Naive thymus-derived CD4-positive, alpha-beta T cell (primary cell): ENCODE measurements around the gene FTH1. TPM values are rescaled to one million over a fixed set of nuclear protein-coding genes. Genes with fewer than 3 reads are reported as not detected.
"Not testable (repeated sequence)": the region's sequence is repeated elsewhere in the genome, so short reads cannot be mapped to it uniquely, and the experiment has no call there.

Experiments used
- ATAC-seq: fragments of 150-1000 bp; cut with Tn5 transposase; 2 replicates; pipeline ENCODE4 v1.10.0; 2021; ENCODE audit warnings: mild to moderate bottlenecking, moderate library complexity
- CTCF ChIA-PET: fragments of 350-600 bp; sonication (Branson Sonifier 250); formaldehyde crosslinking; loops from one replicate; lab custom pipeline; 2021; ENCODE audit warnings: antibody characterized with exemption; lab: Charles Lee
- POLR2A ChIA-PET: fragments of 350-600 bp; sonication (Branson Sonifier 250); formaldehyde crosslinking; loops from one replicate; lab custom pipeline; 2021; ENCODE audit warnings: antibody characterized with exemption, inconsistent platforms; lab: Charles Lee
- DNase-seq, 9 donors: peaks; one replicate each; pipeline versions ENCODE4 v3.0.0 to v3.0.0-alpha.2; 2020 to 2022; ENCODE audit warnings: mixed read lengths in 1 of 9
- H3K27ac ChIP-seq: one replicate; pipeline ENCODE4 v1.7.0; 2013; ENCODE audit warnings: mild to moderate bottlenecking, low read depth, low read length, moderate library complexity
- H3K27me3 ChIP-seq, 2 donors: one replicate each; pipeline ENCODE4 v1.7.0; 2013; ENCODE audit warnings: low read length in 2 of 2, mild to moderate bottlenecking in 2 of 2, moderate library complexity in 2 of 2; ENCODE audit not compliant: control insufficient read depth in 2 of 2, insufficient read depth in 2 of 2
- H3K36me3 ChIP-seq, 3 experiments: 1 replicate in 2 of 3; 2 replicates in 1 of 3; pipeline ENCODE4 v1.7.0; 2013; ENCODE audit warnings: low read length in 3 of 3, mild to moderate bottlenecking in 3 of 3, moderate library complexity in 1 of 3; ENCODE audit not compliant: insufficient read depth in 3 of 3, control insufficient read depth in 2 of 3
- H3K4me1 ChIP-seq, 2 donors: one replicate each; pipeline ENCODE4 v1.7.0; 2013; ENCODE audit warnings: low read length in 2 of 2, mild to moderate bottlenecking in 2 of 2, moderate library complexity in 1 of 2; ENCODE audit not compliant: control insufficient read depth in 2 of 2, insufficient read depth in 2 of 2
- H3K4me3 ChIP-seq: 2 replicates; pipeline ENCODE4 v1.7.0; 2013; ENCODE audit warnings: mild to moderate bottlenecking, low read length
- H3K9me3 ChIP-seq, 3 experiments: 1 replicate in 2 of 3; 2 replicates in 1 of 3; pipeline ENCODE4 v1.7.0; 2013; ENCODE audit warnings: low read length in 3 of 3; ENCODE audit not compliant: control insufficient read depth in 2 of 3
- H3K27ac Mint-ChIP-seq, 9 donors: one replicate each; pipeline ENCODE4 v1.8.0; 2020 to 2022; ENCODE audit warnings: mixed read lengths in 9 of 9, mild to moderate bottlenecking in 8 of 9, moderate library complexity in 5 of 9, inconsistent platforms in 2 of 9
- H3K27me3 Mint-ChIP-seq, 5 donors: one replicate each; pipeline ENCODE4 v1.8.0; 2021 to 2022; ENCODE audit warnings: mixed read lengths in 5 of 5, mild to moderate bottlenecking in 1 of 5
- H3K36me3 Mint-ChIP-seq, 5 donors: one replicate each; pipeline ENCODE4 v1.8.0; 2020 to 2022; ENCODE audit warnings: mixed read lengths in 5 of 5, mild to moderate bottlenecking in 3 of 5, inconsistent platforms in 1 of 5
- H3K4me1 Mint-ChIP-seq, 7 donors: one replicate each; pipeline ENCODE4 v1.8.0; 2020 to 2022; ENCODE audit warnings: mixed read lengths in 7 of 7, mild to moderate bottlenecking in 3 of 7, inconsistent platforms in 1 of 7
- H3K4me3 Mint-ChIP-seq, 10 donors: one replicate each; pipeline ENCODE4 v1.8.0; 2020 to 2022; ENCODE audit warnings: mild to moderate bottlenecking in 10 of 10, mixed read lengths in 10 of 10, moderate library complexity in 6 of 10, inconsistent platforms in 2 of 10
- H3K9me3 Mint-ChIP-seq, 11 donors: one replicate each; pipeline ENCODE4 v1.8.0; 2020 to 2022; ENCODE audit warnings: mixed read lengths in 11 of 11, mild to moderate bottlenecking in 4 of 11, inconsistent platforms in 1 of 11, moderate library complexity in 1 of 11
- intact Hi-C, 2 donors: fragments of 100-400 bp; cut with micrococcal nuclease; formaldehyde crosslinking; loops; one replicate each; pipeline ENCODE4 v1.15.1; 2023
- polyA plus RNA-seq, 2 donors: library from polyadenylated mRNA; unstranded; fragments of 300-500 nt; fragmentation: Illumina TruSeq; gene quantifications; one replicate each; pipeline ENCODE4 v1.2.3, GENCODE V29; 2021
- total RNA-seq, 6 experiments: library from RNA in 5 of 6; stranded (reverse) in 5 of 6; gene quantifications; 1 replicate in 5 of 6; 2 replicates in 1 of 6; pipeline ENCODE4 v1.2.3 and lab custom pipeline; 2021 to 2026

Gene FTH1
- total and polyA plus RNA-seq, 7 experiments from 2014 or later: 684 to 3,858 (median 1,833) TPM

- H3K9me3 Mint-ChIP-seq: peaks cover 0 to 2% (median 0%) of the 10 kb centered on the region in 11 donors
- Histone ChIP-seq H3K4me1 (no peaks in the 10 kb centered on the region), H3K4me3 (no peak overlapping the region), H3K27ac (no peak overlapping the region), H3K27me3 (no peaks in the 10 kb centered on the region), H3K9me3 (no peaks in the 10 kb centered on the region), H3K36me3 (no peaks in the 10 kb centered on the region)
- no peaks in the 10 kb centered on the region for H3K36me3 Mint-ChIP-seq
- ChIA-PET POLR2A (no interaction called here), CTCF (no interaction called here)
- no peak for DNase-seq
- H3K27me3 Mint-ChIP-seq: no peaks in the 10 kb centered on the region
- intact Hi-C loops: no loop called here
- peaks cover 0 to 2% (median 0%) of the 10 kb centered on the region in 7 donors for H3K4me1 Mint-ChIP-seq
- H3K4me3 Mint-ChIP-seq: no peak overlapping the region
- peak overlapping the region in 1 of 9 donors; percentile 30 for H3K27ac Mint-ChIP-seq
- no peak for ATAC-seq
Measured at GRCh38 chr11:62011881-62012280, 44.4 kb upstream of the FTH1 start.

GRCh38 chr11:62010935-62011528 is 43.6 kb upstream of the FTH1 start:
- Mint-ChIP-seq H3K27ac (peak overlapping the region in 2 of 9 donors; percentile 18 to 30), H3K9me3 (peaks cover 0 to 2% (median 0%) of the 10 kb centered on the region in 11 donors), H3K27me3 (no peaks in the 10 kb centered on the region), H3K36me3 (no peaks in the 10 kb centered on the region), H3K4me1 (peaks cover 0 to 2% (median 0%) of the 10 kb centered on the region in 7 donors), H3K4me3 (no peak overlapping the region)
- ChIA-PET CTCF (interaction anchor here (0.6 to 0.7 kb wide), 2 partner anchors 10 to 24 kb away, joined by 3 to 4 read pairs; no protein-coding TSS in a partner anchor), POLR2A (interaction anchor here (1.5 kb wide), 1 partner anchor 15 kb away, joined by 4 read pairs; no protein-coding TSS in a partner anchor)
- DNase-seq (no peak), ATAC-seq (no peak)
- Histone ChIP-seq H3K27me3 (no peaks in the 10 kb centered on the region), H3K4me1 (no peaks in the 10 kb centered on the region), H3K9me3 (no peaks in the 10 kb centered on the region), H3K27ac (no peak overlapping the region), H3K36me3 (no peaks in the 10 kb centered on the region), H3K4me3 (no peak overlapping the region)
- intact Hi-C loops: no loop called here

- no peak for DNase-seq
- Mint-ChIP-seq H3K9me3 (peaks cover 0 to 2% (median 0%) of the 10 kb centered on the region in 11 donors), H3K27me3 (no peaks in the 10 kb centered on the region), H3K4me1 (no peaks in the 10 kb centered on the region), H3K36me3 (no peaks in the 10 kb centered on the region), H3K4me3 (no peak overlapping the region), H3K27ac (no peak overlapping the region)
- no peaks in the 10 kb centered on the region for H3K4me1 ChIP-seq
- no peak overlapping the region for H3K4me3 ChIP-seq
- POLR2A ChIA-PET: no interaction called here
- no peak overlapping the region for H3K27ac ChIP-seq
- intact Hi-C loops: no loop called here
- CTCF ChIA-PET: interaction anchor here (0.7 to 1.1 kb wide), 2 partner anchors 17 to 61 kb away, joined by 3 to 6 read pairs; no protein-coding TSS in a partner anchor
- no peaks in the 10 kb centered on the region for H3K27me3 ChIP-seq
- H3K9me3 ChIP-seq: no peaks in the 10 kb centered on the region
- no peaks in the 10 kb centered on the region for H3K36me3 ChIP-seq
- no peak for ATAC-seq
Measured at GRCh38 chr11:62008193-62008592, 40.8 kb upstream of the FTH1 start.

GRCh38 chr11:62004473-62004872 is 37.0 kb upstream of the FTH1 start:
- H3K27me3 ChIP-seq: no peaks in the 10 kb centered on the region
- ChIA-PET CTCF (no interaction called here), POLR2A (interaction anchor here (1.0 kb wide), 1 partner anchor 21 kb away, joined by 3 read pairs; no protein-coding TSS in a partner anchor)
- ATAC-seq (peak; percentile 62), DNase-seq (no peak)
- Mint-ChIP-seq H3K27ac (no peak overlapping the region), H3K27me3 (no peaks in the 10 kb centered on the region), H3K4me3 (no peak overlapping the region), H3K9me3 (peaks cover 0 to 7% (median 3%) of the 10 kb centered on the region in 11 donors), H3K4me1 (no peaks in the 10 kb centered on the region), H3K36me3 (peaks cover 0 to 8% (median 4%) of the 10 kb centered on the region in 5 donors)
- no peaks in the 10 kb centered on the region for H3K4me1 ChIP-seq
- intact Hi-C loops: no loop called here
- H3K9me3 ChIP-seq: no peaks in the 10 kb centered on the region
- H3K27ac ChIP-seq: no peak overlapping the region
- no peaks in the 10 kb centered on the region for H3K36me3 ChIP-seq
- H3K4me3 ChIP-seq: no peak overlapping the region

GRCh38 chr11:62002283-62002682 is 34.8 kb upstream of the FTH1 start:
- H3K4me3 Mint-ChIP-seq, H3K4me1 Mint-ChIP-seq, H3K27ac ChIP-seq, ATAC-seq, CTCF ChIA-PET, H3K27me3 Mint-ChIP-seq, H3K4me3 ChIP-seq, H3K27me3 ChIP-seq, DNase-seq, H3K36me3 ChIP-seq, POLR2A ChIA-PET, H3K4me1 ChIP-seq, H3K9me3 ChIP-seq, intact Hi-C loops: not testable (repeated sequence)
- Mint-ChIP-seq H3K36me3 (peaks cover 10 to 22% (median 15%) of the 10 kb centered on the region in 5 donors), H3K9me3 (peaks cover 0 to 17% (median 13%) of the 10 kb centered on the region in 11 donors), H3K27ac (peak overlapping the region in 1 of 9 donors; percentile 72)

- intact Hi-C loops: no loop called here
- peaks cover 0 to 5% (median 0%) of the 10 kb centered on the region in 3 experiments for H3K36me3 ChIP-seq
- DNase-seq (no peak), ATAC-seq (no peak)
- H3K4me3 Mint-ChIP-seq: no peak overlapping the region
- H3K9me3 Mint-ChIP-seq: peaks cover 0 to 17% (median 13%) of the 10 kb centered on the region in 11 donors
- ChIA-PET CTCF (interaction anchor here (0.6 kb wide), 1 partner anchor 10 kb away, joined by 4 read pairs; no protein-coding TSS in a partner anchor), POLR2A (no interaction called here)
- peaks cover 10 to 22% (median 15%) of the 10 kb centered on the region in 5 donors for H3K36me3 Mint-ChIP-seq
- peaks cover 0 to 5% (median 0%) of the 10 kb centered on the region in 3 experiments for H3K9me3 ChIP-seq
- H3K27ac ChIP-seq: no peak overlapping the region
- H3K27ac Mint-ChIP-seq: peak overlapping the region in 1 of 9 donors; percentile 46
- no peaks in the 10 kb centered on the region for H3K27me3 Mint-ChIP-seq
- no peaks in the 10 kb centered on the region for H3K4me1 ChIP-seq
- H3K4me3 ChIP-seq: no peak overlapping the region
- no peaks in the 10 kb centered on the region for H3K27me3 ChIP-seq
- no peaks in the 10 kb centered on the region for H3K4me1 Mint-ChIP-seq
Measured at GRCh38 chr11:62001450-62002191, 34.2 kb upstream of the FTH1 start.
